Fibroblast of skin of left biceps (primary cell): ENCODE data around the gene ORM2.
A peak's percentile ranks its signal among the peaks of the same experiment; 100 is the strongest.
"Not testable (repeated sequence)": the region's sequence is repeated elsewhere in the genome, so short reads cannot be mapped to it uniquely, and the experiment has no call there.

Experiments
- DNase-seq, 2 experiments: peaks; one replicate each; pipeline ENCODE4 v3.0.0-alpha.2; 2013; ENCODE audit warnings: low read depth in 2 of 2

The ORM2 gene

DNA sequence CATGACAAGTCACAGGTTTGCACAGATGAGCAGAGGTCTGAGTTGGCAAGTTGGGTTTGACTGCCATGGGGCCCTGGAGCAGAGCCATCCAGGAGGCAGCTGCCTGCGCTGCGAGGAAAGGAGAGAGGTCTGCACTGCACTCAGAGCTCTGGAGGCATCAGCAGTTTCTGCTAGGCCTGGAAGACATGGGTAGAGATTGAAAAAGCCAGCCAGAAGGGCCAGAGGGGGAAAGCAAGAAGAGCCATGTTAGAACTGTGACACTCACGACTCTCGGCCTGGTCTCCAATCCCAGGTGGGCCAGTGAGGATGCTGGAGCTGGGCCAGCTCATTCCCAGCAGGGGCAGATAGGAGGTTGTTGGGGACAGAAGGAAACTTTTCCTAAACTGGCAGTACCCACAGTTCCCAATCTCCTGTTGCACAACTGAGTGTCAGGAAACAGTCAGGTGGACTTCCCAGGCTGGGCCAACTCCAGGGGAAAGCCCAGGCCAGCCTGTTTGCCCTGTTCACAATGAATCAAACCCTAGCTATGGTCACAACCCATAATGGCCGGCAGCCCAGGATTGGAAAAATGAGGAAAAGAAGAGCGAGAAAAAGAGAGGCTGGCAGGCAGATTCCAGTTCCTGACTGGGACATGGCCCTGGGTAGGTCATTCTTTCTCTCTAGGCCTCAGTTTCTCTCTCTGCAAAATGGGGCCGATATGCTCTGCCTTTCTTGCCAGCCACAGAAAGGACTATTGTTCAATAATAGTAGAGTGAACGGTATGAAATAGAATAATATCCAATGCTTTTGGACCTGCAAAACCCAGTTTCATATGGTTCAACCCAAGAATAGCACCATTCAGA lies 14.6 kb upstream of the ORM2 start:
- DNase-seq, result no peak

DNA sequence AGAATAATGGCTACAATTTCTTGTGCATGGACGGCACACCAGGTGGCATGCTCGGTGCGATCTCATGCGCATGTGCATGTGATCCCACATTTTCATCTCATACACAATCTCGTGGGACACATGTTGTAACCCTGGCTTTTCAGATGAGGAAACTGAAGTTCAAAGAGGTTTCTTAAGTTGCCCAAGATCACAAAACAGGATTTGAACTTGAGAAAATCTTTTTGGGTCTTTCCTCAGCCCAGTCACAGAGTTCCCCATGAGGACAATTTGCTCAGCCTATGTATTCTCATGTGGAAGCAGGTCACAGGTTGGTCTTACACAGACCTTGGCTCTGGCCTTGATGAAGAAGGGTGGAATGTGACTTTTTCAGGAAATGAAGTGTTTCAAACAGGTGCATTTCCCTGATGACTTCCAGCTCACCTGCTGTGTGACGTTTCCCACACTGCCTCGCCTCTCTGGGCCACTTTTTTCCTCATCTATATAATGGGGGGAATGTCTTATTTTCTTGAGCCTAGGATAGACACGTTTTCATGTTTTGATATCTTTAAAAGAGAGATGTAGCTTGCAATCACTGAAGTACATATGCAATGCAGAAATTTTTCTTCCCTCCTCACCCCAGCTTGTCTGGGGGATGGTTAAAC lies 13.8 kb upstream of the ORM2 start:
- DNase-seq, result no peak

DNA sequence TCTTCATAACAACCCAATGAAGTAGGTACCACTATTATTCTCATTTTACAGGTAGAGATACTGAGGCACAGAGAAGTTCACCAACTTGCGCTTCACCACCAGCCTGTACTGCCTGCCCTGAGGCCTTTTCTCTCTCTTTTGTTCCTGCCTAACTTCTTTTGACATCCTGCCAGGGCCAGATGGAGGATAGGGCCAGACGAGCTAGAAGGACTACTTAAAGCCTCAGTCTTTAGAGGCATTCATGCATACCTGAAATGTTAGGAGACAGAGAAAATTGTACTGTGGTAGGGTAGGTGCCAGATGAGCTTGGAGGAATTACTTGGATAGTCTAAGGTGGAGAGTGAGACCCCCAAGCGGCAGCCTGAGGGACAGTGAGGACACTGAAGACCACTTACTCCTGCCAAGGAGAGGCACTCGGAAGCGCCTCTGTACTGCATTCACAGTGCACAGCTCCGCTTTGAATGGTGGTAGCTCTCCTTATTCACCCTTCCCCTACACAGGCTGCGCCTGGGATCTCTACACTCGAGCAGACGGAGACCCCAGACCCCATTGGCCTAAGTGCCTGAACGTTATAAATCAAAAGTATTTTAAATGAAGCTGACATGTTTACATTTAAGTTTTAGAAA lies 13.0 kb upstream of the ORM2 start:
- no peak for DNase-seq

DNA sequence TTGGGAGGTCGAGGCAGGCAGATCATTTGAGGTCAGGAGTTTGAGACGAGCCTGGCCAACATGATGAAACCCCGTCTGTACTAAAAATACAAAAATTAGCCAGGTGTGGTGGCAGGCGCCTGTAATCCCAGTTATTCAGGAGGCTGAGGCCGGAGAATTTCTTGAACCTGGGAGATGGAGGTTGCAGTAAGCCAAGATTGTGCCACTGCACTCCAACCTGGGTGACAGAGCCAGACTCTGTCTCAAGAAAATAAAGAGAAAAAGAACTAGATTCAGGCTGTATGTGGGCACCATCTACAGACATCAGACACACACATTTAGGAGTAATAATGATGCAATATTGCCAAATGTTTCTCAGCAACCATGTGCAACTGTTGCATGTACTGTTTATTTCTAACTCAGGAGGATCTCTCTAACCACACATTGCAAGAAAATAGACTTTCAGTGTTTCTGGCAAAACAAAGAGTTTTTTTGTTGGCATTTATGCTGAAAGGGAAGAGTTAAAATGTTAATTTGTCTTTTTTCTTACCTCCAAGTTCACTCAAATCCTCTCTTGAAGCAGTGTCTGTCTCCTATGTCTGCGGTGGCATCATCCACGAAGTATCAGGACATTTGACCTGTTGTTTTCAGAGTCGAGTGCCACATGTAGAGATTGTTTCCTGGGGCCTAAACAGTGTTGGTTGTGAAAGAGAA lies 11.9 kb upstream of the ORM2 start:
- peak; percentile 70 to 83 for DNase-seq

DNA sequence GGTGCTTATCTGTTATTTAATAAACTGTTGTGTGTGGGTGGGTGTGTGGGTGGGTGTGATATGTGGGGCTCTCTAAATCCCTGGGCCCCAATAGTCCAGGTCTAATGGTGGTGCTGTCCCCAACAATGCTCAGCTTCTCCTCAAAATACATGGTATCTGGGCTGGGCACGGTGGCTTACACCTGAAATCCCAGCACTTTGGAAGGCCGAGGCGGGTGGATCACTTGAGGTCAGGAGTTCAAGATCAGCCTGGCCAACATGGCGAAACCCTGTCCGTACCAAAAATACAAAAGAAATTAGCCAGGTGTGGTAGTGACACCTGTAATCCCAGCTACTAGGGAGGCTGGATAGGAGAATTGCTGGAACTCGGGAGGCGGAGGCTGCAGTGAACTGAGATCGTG lies 11.3 kb upstream of the ORM2 start:
- no peak for DNase-seq

DNA sequence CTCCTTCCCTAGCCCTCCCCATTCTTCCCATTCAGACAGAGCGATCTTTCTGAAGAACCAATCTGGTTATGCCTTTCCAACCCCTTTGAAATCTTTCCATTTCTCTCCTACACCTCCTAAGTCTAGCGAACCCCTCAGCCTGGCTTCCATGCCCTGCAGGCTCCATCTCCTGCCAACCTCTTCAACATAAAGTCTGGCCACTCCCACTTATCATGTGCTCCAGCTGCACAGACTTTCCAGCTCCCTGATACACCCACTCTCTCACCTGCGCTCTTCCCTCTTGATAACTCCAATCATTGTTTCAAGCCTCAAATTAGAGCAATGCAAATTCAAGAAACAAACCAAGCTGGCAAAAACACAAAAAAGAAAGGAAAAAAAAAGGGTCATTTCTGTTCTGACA lies 10.5 kb upstream of the ORM2 start:
- no peak for DNase-seq

DNA sequence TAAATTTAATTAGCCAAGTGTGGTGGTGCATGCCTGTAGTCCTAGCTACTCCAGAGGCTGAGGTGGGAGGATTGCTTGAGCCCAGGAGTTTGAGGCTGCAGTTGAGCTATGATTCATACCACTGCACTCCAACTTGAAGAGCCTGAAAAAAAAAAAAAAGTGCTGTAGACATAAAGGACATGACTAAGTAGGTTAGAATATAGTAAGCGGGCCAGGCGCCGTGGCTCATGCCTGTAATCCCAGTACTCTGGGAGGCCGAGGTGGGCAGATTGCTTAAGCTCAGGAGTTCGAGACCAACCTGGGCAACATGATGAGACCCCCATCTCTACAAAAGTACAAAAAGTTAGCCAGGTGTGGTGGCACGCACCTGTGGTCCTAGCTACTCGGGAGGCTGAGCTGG lies 9.0 kb upstream of the ORM2 start:
- not testable (repeated sequence) for DNase-seq

DNA sequence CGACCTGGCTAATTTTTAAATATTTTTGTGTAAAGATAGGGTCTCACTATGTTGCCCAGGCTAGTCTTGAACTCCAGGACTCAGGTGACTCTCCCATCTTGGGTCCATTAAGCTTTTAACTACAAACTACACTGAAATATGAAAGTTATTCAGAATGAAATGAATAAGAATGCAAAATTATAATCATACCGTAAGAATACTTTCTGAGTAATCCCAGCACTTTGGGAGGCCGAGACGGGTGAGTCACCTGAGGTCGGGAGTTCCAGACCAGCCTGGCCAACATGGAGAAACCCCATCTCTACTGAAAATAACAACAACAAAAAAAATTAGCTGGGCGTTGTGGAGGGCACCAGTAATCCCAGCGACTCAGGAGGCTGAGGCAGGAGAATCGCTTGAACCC lies 7.9 kb upstream of the ORM2 start:
- DNase-seq, result peak in 1 of 2 experiments; percentile 3

DNA sequence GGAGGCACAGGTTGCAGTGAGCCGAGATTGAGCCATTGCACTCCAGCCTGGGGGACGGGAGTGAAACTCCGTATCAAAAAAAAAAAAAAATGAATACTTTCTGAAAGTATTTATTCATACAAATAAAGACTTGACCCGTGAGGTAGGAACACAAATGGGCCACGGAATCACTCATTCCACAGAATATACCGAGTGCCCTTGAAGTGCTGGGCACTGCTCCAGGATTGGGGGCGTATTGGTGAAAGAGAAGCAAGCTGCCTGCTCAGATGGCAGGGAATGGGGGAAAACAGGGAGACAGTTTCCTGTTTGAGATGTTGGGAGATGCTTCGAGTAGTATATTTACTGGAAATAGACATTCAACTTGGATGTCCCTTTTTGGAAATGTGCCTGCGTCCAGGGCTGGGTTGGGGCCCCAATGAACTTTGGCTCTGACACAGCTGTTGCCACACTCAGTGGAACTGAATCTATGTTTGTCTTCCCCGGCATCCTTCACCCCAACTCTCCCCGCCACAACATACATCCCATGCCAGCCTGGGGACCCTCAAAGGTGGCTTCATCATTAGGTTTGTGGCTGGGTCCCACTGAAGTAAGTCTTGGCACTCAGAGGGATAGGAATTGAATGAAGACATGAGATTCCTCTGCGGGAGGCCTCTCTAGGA lies 7.4 kb upstream of the ORM2 start:
- DNase-seq, result not testable (repeated sequence)

DNA sequence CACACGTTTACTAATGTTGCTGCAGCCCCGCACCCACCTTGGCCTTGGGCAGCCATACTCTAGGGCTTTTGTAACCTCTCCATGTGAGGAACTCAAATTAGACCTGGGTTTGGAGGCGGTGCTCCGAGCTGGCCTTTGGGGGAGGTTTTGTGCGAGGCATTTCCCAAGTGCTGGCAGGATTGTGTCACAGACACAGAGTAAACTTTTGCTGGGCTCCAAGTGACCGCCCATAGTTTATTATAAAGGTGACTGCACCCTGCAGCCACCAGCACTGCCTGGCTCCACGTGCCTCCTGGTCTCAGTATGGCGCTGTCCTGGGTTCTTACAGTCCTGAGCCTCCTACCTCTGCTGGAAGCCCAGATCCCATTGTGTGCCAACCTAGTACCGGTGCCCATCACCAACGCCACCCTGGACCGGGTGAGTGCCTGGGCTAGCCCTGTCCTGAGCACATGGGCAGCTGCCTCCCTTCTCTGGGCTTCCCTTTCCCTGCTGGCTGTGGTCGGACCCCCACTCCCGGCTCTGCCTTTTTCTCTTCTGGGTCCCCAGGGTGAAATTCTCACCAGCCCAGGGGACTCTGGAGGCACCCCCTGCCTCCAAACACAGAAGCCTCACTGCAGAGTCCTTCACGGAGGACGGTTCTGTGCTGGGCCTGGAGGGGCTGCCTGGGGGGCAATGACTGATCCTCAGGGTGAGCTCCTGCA lies 6.7 kb upstream of the ORM2 start, which contains the start of gene ORM1:
Gene ORM1, plus strand, starts transcription at position 268 of the 701 bp plus-strand sequence. Its CDS starts 36 bp downstream, at position 304.
- DNase-seq, result not testable (repeated sequence)

DNA sequence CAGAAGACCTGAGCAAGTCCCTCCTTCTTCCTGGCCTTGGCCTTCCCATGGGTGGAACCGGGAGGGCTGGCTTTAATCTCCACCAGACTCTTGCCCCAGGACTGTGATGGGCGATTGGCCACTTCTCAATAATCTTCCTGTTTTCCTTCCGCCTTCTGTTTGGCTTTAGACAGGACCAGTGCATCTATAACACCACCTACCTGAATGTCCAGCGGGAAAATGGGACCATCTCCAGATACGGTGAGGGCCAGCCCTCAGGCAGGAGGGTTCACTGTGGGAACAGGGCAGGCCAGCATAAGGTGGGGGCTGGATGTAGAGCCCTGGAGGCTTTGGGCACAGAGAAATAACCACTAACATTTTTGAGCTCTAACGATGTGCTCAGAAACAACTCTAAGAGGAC lies 5.8 kb upstream of the ORM2 start:
- not testable (repeated sequence) for DNase-seq

DNA sequence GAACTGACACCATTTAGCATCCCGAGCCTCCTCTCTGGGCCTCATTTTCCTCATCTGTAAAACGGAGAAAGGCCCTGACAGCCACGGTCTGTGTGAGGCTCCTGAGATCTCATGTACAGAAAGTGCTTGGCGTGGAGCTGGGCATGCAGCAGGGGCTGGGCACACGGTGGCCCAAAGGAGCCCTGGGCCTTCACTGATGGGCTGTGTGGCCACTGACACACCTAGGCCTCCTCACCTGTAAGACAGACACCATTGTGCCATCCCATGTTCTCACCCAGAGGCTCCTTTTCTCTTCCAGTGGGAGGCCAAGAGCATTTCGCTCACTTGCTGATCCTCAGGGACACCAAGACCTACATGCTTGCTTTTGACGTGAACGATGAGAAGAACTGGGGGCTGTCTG lies 5.2 kb upstream of the ORM2 start:
- DNase-seq, result no peak

DNA sequence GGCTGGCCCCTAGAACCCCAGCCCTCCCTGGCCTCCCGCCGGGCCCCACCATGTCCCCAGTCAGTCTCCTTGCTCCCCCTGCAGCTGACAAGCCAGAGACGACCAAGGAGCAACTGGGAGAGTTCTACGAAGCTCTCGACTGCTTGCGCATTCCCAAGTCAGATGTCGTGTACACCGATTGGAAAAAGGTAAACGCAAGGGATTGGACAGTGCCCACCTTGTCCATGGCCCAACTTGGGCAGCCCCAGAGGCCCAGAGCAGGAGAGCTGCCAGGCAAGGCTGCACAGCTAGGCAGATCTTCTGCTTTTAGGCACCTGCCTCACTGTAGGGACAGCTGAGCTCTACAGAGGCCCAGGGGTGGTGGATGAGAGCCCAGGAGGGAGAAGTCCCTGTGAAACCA lies 4.7 kb upstream of the ORM2 start:
- not testable (repeated sequence) for DNase-seq

DNA sequence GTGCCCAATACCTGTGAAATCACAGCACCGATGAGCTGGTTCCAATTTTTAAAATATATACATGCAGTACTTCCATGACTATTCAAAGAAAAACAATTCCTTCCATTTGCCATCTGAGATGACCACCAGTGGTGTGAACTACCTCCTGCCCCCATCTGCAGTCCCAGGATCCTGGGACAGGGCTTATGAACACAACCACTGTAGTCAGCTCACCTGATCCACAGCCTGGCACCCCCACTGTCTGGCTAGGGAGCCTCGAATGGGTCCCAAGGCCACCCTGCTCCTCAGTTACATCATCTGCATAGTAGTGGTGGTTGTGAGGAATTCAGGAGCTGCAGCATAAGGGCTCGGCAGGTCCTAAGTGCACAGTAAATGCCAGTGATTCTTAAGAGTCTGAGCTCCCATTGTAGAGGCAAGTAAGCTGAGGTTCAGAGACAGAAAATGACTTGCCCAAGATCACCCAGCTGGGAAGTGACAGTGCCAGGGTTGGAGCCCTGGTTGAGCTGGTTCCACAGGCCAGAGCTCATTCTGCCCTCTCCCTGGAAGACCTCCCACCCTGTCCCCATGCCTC lies 3.9 kb upstream of the ORM2 start:
- not testable (repeated sequence) for DNase-seq

DNA sequence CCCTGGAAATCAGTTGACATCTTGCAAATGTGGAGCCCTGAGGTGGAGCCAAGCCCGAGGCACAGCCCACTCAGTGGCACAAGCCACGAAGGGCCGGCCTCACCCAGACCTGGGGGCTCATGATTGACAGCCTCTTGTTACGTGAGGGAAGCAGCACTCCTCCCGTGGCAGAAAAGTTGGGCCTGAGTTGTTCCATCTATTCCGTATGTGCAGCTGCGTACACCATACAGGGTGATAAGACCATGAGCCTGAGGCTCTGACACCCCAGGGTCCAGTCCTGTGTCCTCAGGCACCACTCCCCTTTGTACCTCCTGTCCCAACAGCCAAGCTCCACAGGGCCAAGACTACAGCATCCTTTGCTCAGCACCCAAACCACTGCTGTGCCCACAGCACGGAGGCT lies 1.9 kb upstream of the ORM2 start:
- DNase-seq, result no peak

DNA sequence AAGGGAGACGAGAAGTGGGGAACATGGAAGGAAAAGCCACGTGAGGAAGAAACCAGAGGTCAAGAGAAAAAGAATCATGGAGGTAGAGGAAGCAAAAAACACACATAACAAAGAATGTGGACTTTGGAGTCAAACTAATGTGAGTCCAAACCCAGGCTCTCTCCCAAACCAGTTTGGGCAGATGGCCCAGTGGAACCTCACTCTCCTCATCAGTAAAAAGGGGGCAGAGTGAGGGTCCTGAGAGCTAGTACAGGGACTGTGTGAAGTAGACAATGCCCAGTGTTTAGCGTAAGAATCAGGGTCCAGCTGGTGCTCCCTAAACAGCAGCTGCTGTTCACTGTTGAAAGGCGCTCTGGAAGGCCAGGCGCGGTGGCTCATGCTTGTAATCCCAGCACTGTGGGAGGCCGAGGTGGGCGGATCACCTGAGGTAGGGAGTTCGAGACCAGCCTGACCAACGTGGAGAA lies 1.3 kb upstream of the ORM2 start:
- DNase-seq, result not testable (repeated sequence)

DNA sequence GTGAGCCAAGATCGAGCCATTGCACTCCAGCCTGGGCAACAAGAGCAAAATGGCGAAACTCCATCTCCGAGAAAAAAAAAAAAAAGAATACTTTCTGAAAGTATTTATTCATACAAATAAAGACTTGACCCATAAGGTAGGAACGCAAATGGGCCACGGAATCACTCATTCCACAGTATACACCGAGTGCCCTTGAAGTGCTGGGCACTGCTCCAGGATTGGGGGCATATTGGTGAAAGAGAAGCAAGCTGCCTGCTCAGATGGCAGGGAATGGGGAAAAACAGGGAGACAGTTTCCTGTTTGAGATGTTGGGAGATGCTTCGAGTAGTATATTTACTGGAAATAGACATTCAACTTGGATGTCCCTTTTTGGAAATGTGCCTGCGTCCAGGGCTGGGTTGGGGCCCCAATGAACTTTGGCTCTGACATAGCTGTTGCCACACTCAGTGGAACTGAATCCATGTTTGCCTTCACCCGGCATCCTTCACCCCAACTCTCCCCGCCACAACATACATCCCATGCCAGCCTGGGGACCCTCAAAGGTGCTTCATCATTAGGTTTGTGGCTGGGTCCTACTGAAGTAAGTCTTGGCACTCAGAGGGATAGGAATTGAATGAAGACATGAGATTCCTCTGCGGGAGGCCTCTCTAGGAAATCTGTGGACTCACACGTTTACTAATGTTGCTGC lies 588 bp upstream of the ORM2 start:
- DNase-seq, result not testable (repeated sequence)

DNA sequence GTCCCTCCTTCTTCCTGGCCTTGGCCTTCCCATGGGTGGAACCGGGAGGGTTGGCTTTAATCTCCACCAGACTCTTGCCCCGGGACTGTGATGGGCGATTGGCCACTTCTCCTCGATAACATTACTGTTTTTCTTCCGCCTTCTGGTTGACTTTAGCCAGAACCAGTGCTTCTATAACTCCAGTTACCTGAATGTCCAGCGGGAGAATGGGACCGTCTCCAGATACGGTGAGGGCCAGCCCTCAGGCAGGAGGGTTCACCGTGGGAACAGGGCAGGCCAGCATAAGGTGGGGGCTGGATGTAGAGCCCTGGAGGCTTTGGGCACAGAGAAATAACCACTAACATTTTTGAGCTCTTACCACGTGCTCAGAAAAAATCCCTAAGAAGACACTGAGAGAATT lies 967 bp downstream of the ORM2 start:
- no peak for DNase-seq

DNA sequence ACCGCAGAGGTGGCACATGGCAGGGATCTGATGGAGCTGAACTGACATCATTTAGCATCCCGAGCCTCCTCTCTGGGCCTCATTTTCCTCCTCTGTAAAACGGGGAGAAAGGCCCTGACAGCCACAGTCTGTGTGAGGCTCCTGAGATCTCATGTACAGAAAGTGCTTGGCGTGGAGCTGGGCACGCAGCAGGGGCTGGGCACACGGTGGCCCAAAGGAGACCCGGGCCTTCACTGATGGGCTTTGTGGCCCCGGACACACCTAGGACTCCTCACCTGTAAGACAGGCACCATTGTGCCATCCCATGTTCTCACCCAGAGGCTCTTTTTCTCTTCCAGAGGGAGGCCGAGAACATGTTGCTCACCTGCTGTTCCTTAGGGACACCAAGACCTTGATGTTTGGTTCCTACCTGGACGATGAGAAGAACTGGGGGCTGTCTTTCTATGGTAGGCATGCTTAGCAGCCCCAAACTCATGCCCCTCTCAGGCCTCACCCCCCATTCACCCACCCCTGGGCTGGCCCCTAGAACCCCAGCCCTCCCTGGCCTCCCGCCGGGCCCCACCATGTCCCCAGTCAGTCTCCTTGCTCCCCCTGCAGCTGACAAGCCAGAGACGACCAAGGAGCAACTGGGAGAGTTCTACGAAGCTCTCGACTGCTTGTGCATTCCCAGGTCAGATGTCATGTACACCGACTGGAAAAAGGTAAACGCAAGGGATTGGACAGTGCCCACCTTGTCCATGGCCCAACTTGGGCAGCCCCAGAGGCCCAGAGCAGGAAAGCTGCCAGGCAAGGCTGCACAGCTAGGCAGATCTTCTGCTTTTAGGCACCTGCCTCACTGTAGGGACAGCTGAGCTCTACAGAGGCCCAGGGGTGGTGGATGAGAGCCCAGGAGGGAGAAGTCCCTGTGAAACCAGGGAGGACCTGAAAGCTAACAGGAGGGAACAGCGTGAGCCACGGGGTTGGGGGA lies 1.8 kb downstream of the ORM2 start:
- not testable (repeated sequence) for DNase-seq
